OCI-LY1 (cell line): Measurements from ENCODE around the gene OTOF.

Source experiments
- H2AFZ ChIP-seq: fragments of 200-600 bp; sonication (generic), shearing (Covaris generic); 2 replicates; pipeline ENCODE4 v1.6.0; 2014; ENCODE audit warnings: antibody characterized with exemption, mild to moderate bottlenecking, low read length
- H3F3A ChIP-seq: fragments of 200-600 bp; sonication (generic), shearing (Covaris generic); 2 replicates; pipeline ENCODE4 v1.6.0; 2014; ENCODE audit warnings: mild to moderate bottlenecking, antibody characterized with exemption, low read length, moderate library complexity; ENCODE audit not compliant: insufficient read depth
- H3K27ac ChIP-seq: fragments of 200-600 bp; sonication (generic); 2 replicates; pipeline ENCODE4 v1.5.1; 2014; ENCODE audit warnings: low read length, mixed run types, mild to moderate bottlenecking, low read depth; ENCODE audit not compliant: poor library complexity, severe bottlenecking
- H3K27me3 ChIP-seq: fragments of 200-600 bp; sonication (generic); 2 replicates; pipeline ENCODE4 v1.6.0; 2014; ENCODE audit warnings: antibody characterized with exemption, mild to moderate bottlenecking, low read length, moderate library complexity; ENCODE audit not compliant: insufficient read depth
- H3K36me3 ChIP-seq: fragments of 200-600 bp; sonication (generic); 2 replicates; pipeline ENCODE4 v1.6.1; 2014; ENCODE audit warnings: mild to moderate bottlenecking, antibody characterized with exemption, low read length, moderate library complexity, mixed read lengths; ENCODE audit not compliant: insufficient read depth
- H3K4me1 ChIP-seq: fragments of 200-600 bp; sonication (generic); 2 replicates; pipeline ENCODE4 v1.5.1; 2014; ENCODE audit warnings: mild to moderate bottlenecking, low read length, moderate library complexity; ENCODE audit not compliant: insufficient read depth, severe bottlenecking
- H3K4me2 ChIP-seq: fragments of 200-600 bp; sonication (generic), shearing (Covaris generic); 2 replicates; pipeline ENCODE4 v1.6.1; 2014; ENCODE audit warnings: low read length
- H3K4me3 ChIP-seq: fragments of 200-600 bp; sonication (generic); 2 replicates; pipeline ENCODE4 v1.5.1; 2014; ENCODE audit warnings: low read length, low read depth, mild to moderate bottlenecking, mixed read lengths; ENCODE audit not compliant: poor library complexity, severe bottlenecking
- H3K79me2 ChIP-seq: fragments of 200-600 bp; shearing (Covaris generic); 2 replicates; pipeline ENCODE4 v1.6.1; 2016; ENCODE audit warnings: mixed run types, low read length, mixed read lengths; ENCODE audit not compliant: insufficient read depth
- H3K9ac ChIP-seq: fragments of 200-600 bp; sonication (generic), shearing (Covaris generic); 2 replicates; pipeline ENCODE4 v1.6.1; 2014; ENCODE audit warnings: mild to moderate bottlenecking, low read length, mixed read lengths
- H3K9me2 ChIP-seq: fragments of 200-600 bp; sonication (generic), shearing (Covaris generic); 2 replicates; pipeline ENCODE4 v1.6.1; 2014; ENCODE audit warnings: low read depth, mild to moderate bottlenecking, low read length, mixed read lengths
- H3K9me3 ChIP-seq: fragments of 200-600 bp; shearing (Covaris generic); 2 replicates; pipeline ENCODE4 v1.6.1; 2014; ENCODE audit warnings: low read length, mixed read lengths
- H4K20me1 ChIP-seq: fragments of 200-600 bp; sonication (generic), shearing (Covaris generic); 2 replicates; pipeline ENCODE4 v1.6.0; 2016; ENCODE audit warnings: mild to moderate bottlenecking, low read length; ENCODE audit not compliant: insufficient read depth
- CTCF ChIP-seq: fragments of 200-600 bp; sonication (generic), shearing (Covaris generic); IDR thresholded peaks from 2 replicates; pipeline ENCODE4 v1.5.1; 2017; ENCODE audit warnings: mild to moderate bottlenecking, antibody characterized with exemption, low read length, moderate library complexity, mixed read lengths
- EZH2 ChIP-seq: fragments of 200-600 bp; sonication (generic), shearing (Covaris generic); IDR thresholded peaks from 2 replicates; pipeline ENCODE4 v1.8.0; 2017; ENCODE audit warnings: borderline replicate concordance, mixed run types, mild to moderate bottlenecking, antibody characterized with exemption, low read length, moderate library complexity, mixed read lengths

Gene OTOF

GRCh38 chr2:26521054-26521912, 43.4 kb upstream of the OTOF start:
- no peak overlapping the region for H3K9ac ChIP-seq
- H3F3A ChIP-seq = no peaks in the 10 kb centered on the region
- H3K4me2 ChIP-seq = no peak overlapping the region
- no peaks in the 10 kb centered on the region for H4K20me1 ChIP-seq
- no peaks in the 10 kb centered on the region for H3K9me2 ChIP-seq
- TF ChIP-seq EZH2 = no peak
- TF ChIP-seq CTCF = peak; percentile 53; the same call in 1 of the 2 replicates
- no peak overlapping the region for H2AFZ ChIP-seq
- peaks cover 7% of the 10 kb centered on the region for H3K27me3 ChIP-seq
- H3K36me3 ChIP-seq = no peaks in the 10 kb centered on the region
- no peaks in the 10 kb centered on the region for H3K4me1 ChIP-seq
- H3K79me2 ChIP-seq = no peaks in the 10 kb centered on the region
- H3K27ac ChIP-seq = no peak overlapping the region
- H3K9me3 ChIP-seq = no peaks in the 10 kb centered on the region
- H3K4me3 ChIP-seq = no peak overlapping the region

DNA sequence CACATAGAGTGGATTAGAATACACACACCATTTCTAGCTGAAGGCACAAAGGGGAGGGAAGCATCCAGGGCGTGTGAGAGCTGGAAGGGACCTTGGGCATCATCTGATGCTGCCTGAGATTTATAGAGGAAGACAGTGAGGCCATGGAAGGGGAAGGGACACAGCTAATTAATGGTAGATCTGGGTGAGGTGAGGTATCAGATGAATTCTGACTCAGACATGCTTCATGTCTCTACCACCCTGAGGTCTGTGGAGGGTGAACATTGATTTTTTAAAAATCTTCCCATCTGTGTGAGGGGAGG, 42.2 kb upstream of the OTOF start:
- Histone ChIP-seq H3K9ac (no peak overlapping the region), H3K4me2 (no peak overlapping the region)

DNA sequence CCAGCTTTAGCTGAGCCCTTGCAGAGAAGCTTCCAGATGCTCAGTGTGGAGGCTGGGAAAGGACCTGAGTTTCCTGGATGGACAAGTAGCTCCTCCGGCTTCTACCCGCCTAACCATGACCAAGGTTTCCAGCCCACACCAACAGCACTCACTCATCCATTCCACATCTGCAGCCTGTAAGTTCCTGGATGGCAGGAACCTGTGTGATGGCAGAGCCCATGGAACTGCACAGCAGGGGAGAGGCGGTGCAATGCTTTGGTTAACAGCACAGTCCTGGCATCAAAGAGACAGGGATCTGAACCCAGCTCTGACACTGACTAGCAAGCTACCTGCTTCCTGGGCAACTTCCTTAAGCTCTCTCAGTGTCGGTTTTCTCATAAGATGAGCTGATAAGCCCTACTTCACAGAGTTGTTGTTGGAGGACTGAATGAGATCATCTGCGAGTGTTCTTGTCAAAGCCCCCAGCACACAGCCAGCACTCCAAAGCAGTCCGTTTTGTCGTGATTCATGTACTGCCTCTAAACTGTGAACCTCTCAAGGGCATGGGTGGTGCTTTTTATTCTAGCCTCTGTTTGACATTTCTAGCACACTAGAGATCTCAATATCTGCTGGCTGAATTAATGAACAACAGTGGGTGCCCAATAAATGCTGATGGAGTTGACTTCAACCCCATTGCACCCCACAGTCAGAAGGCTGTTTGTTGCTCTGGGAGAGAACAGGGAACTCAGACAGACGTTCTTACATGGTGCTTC, 41.6 kb upstream of the OTOF start:
- H2AFZ ChIP-seq = no peak overlapping the region
- no peaks in the 10 kb centered on the region for H4K20me1 ChIP-seq
- H3F3A ChIP-seq = no peaks in the 10 kb centered on the region
- H3K9me3 ChIP-seq = no peaks in the 10 kb centered on the region
- H3K9ac ChIP-seq = no peak overlapping the region
- peaks cover 7% of the 10 kb centered on the region for H3K27me3 ChIP-seq
- H3K9me2 ChIP-seq = no peaks in the 10 kb centered on the region
- no peak for TF ChIP-seq CTCF
- no peak for TF ChIP-seq EZH2
- no peaks in the 10 kb centered on the region for H3K36me3 ChIP-seq
- H3K4me3 ChIP-seq = no peak overlapping the region
- no peaks in the 10 kb centered on the region for H3K79me2 ChIP-seq
- no peak overlapping the region for H3K4me2 ChIP-seq
- H3K27ac ChIP-seq = no peak overlapping the region
- H3K4me1 ChIP-seq = no peaks in the 10 kb centered on the region

More for the DNA sequence above, 42.2 kb upstream of the OTOF start:
- H4K20me1 ChIP-seq = no peaks in the 10 kb centered on the region
- H3K27me3 ChIP-seq = peaks cover 7% of the 10 kb centered on the region
- H3F3A ChIP-seq = no peaks in the 10 kb centered on the region
- TF ChIP-seq EZH2 = no peak
- TF ChIP-seq CTCF = no peak
- H3K36me3 ChIP-seq = no peaks in the 10 kb centered on the region
- no peaks in the 10 kb centered on the region for H3K4me1 ChIP-seq
- H3K9me2 ChIP-seq = no peaks in the 10 kb centered on the region
- no peak overlapping the region for H3K4me3 ChIP-seq
- no peaks in the 10 kb centered on the region for H3K9me3 ChIP-seq
- H3K27ac ChIP-seq = no peak overlapping the region
- H3K79me2 ChIP-seq = no peaks in the 10 kb centered on the region
- H2AFZ ChIP-seq = no peak overlapping the region
